Stimulated activated naive CD8-positive, alpha-beta T cell treated with anti-CD3 and anti-CD28 coated beads, Interleukin-15, Interleukin-2, amounts not matched to agents 100 ng/mL and 50 ng/mL, for 24 hours (primary cell): ENCODE data around the gene PLEKHM3.

Experiments used
- H3K27ac Mint-ChIP-seq: one replicate; pipeline ENCODE4 v1.8.0; 2021; ENCODE audit warnings: mild to moderate bottlenecking, mixed read lengths
- H3K27me3 Mint-ChIP-seq: one replicate; pipeline ENCODE4 v1.8.0; 2021; ENCODE audit warnings: mixed read lengths
- H3K36me3 Mint-ChIP-seq: one replicate; pipeline ENCODE4 v1.8.0; 2021; ENCODE audit warnings: low read depth, mixed read lengths
- H3K4me1 Mint-ChIP-seq: one replicate; pipeline ENCODE4 v1.8.0; 2021; ENCODE audit warnings: low read depth, mixed read lengths
- H3K4me3 Mint-ChIP-seq: one replicate; pipeline ENCODE4 v1.8.0; 2021; ENCODE audit warnings: mild to moderate bottlenecking, mixed read lengths
- H3K9me3 Mint-ChIP-seq: one replicate; pipeline ENCODE4 v1.8.0; 2021; ENCODE audit warnings: mixed read lengths

PLEKHM3 gene

GRCh38 chr2:207891086-207891844, 134.1 kb downstream of the PLEKHM3 start:
- no peak overlapping the region for H3K27ac Mint-ChIP-seq
- H3K4me3 Mint-ChIP-seq = no peak overlapping the region
- H3K36me3 Mint-ChIP-seq = no peaks in the 10 kb centered on the region
- H3K9me3 Mint-ChIP-seq = no peaks in the 10 kb centered on the region
- H3K27me3 Mint-ChIP-seq = no peaks in the 10 kb centered on the region
- H3K4me1 Mint-ChIP-seq = no peaks in the 10 kb centered on the region

GRCh38 chr2:207887500-207887899, 137.8 kb downstream of the PLEKHM3 start:
- H3K4me3 Mint-ChIP-seq = no peak overlapping the region
- no peaks in the 10 kb centered on the region for H3K4me1 Mint-ChIP-seq
- H3K27ac Mint-ChIP-seq = no peak overlapping the region
- H3K36me3 Mint-ChIP-seq = peaks cover 4% of the 10 kb centered on the region
- H3K27me3 Mint-ChIP-seq = no peaks in the 10 kb centered on the region
- H3K9me3 Mint-ChIP-seq = no peaks in the 10 kb centered on the region

DNA sequence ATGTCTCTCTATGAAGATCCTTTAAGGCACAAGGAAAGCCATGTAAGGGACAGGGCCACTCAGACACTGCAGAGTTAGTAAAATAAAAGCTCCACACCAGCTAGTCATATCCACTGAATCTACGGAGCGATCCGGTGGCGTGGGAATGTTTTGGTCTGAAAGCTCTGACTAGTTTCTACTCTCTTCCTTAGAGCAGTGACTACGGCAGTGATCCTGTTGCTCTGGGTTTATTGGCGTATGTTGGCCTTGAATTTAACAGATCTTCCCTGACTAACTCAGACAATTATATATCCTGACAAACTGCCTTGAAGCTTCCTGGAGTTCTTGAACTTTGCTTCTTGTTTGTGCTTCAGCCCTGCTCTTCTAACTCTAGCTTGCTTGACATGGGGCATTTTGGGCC, 140.3 kb downstream of the PLEKHM3 start:
- Mint-ChIP-seq H3K27ac (no peak overlapping the region), H3K9me3 (no peaks in the 10 kb centered on the region), H3K4me3 (no peak overlapping the region), H3K36me3 (peaks cover 4% of the 10 kb centered on the region), H3K4me1 (no peaks in the 10 kb centered on the region), H3K27me3 (no peaks in the 10 kb centered on the region)

- Mint-ChIP-seq H3K4me1 (no peaks in the 10 kb centered on the region), H3K27ac (no peak overlapping the region), H3K4me3 (no peak overlapping the region), H3K9me3 (no peaks in the 10 kb centered on the region), H3K36me3 (peaks cover 4% of the 10 kb centered on the region), H3K27me3 (no peaks in the 10 kb centered on the region)
Measured at GRCh38 chr2:207884127-207884526, 141.2 kb downstream of the PLEKHM3 start.

DNA sequence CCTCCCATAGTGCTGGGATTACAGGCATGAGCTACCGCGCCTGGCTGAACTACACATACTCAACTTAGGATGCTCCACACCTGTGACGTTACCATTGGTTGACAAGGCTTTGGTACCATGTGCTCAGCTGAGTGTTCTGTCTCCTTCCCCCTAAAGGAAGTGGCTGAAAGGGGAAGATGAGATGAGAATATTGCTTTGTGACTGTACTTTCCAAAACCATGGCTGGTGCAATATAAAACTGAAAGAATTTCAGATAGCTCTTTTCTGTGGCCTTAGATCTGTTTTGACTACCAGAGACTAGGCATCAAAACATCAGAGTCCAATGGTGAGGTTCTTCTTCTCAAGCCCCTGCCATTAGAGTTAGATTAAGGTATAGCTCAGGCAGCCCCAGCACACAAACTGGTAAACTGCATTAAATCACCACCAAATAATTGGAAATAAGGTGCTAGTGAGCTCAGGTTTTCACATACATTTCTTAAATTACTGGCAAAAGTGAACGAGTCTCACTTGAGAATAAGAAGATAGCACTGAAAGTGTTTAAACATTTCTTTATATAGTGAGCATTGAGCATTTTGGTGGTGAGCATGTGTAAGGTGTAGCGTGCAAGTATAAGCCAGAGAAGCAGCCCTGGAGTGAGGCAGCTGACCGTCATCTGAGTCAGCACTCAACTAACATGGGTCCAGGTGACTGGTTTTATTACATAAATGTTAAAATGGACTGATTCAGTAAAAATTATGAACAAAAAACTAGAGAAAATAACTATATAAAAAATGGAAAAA, 142.1 kb downstream of the PLEKHM3 start:
- Mint-ChIP-seq H3K27ac (no peak overlapping the region), H3K4me1 (no peaks in the 10 kb centered on the region)

GRCh38 chr2:207881902-207882301, 143.4 kb downstream of the PLEKHM3 start:
- peaks cover 4% of the 10 kb centered on the region for H3K36me3 Mint-ChIP-seq
- no peaks in the 10 kb centered on the region for H3K9me3 Mint-ChIP-seq
- H3K4me1 Mint-ChIP-seq = no peaks in the 10 kb centered on the region
- no peak overlapping the region for H3K27ac Mint-ChIP-seq
- no peaks in the 10 kb centered on the region for H3K27me3 Mint-ChIP-seq
- no peak overlapping the region for H3K4me3 Mint-ChIP-seq

More for the DNA sequence above, 142.1 kb downstream of the PLEKHM3 start:
- H3K36me3 Mint-ChIP-seq = peaks cover 4% of the 10 kb centered on the region
- no peak overlapping the region for H3K4me3 Mint-ChIP-seq
- no peaks in the 10 kb centered on the region for H3K9me3 Mint-ChIP-seq
- H3K27me3 Mint-ChIP-seq = no peaks in the 10 kb centered on the region

GRCh38 chr2:207879536-207879935, 145.8 kb downstream of the PLEKHM3 start:
- Mint-ChIP-seq H3K27ac (no peak overlapping the region), H3K4me3 (no peak overlapping the region), H3K27me3 (no peaks in the 10 kb centered on the region), H3K4me1 (no peaks in the 10 kb centered on the region), H3K9me3 (no peaks in the 10 kb centered on the region), H3K36me3 (peaks cover 4% of the 10 kb centered on the region)

DNA sequence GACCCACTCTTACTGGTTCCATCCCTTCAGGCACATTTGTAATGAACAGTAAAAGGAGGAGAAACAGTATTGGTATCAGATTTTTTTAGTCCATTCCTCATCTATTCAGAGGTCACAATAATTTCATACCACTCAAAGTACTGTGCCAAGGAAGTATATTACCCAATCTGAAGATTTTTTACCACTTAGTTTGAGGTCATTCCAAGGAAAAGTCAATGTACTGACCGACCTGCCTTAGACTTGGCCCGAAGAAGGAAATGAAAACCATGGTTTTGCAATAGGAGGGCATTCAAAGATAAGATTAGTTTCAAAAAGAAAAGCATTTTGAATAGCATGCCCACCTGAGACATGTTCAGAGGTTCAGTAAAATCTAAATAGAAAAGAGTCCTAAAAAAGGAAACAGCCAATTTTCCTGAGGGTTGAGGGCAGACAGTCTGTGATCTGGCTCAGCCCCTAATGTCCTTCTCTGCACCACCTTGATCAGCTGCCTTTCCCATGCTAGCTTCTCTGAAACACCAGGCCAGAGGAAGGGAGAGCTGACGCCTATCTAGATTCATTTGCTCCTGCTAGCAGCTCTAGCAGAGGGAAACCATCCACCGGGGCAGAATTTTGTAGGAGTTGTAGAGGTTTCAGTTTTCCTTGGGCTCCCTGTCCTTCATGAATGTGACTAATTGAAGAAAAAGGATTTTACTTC, 148.3 kb downstream of the PLEKHM3 start:
- H3K27me3 Mint-ChIP-seq = no peaks in the 10 kb centered on the region
- no peaks in the 10 kb centered on the region for H3K4me1 Mint-ChIP-seq
- no peak overlapping the region for H3K4me3 Mint-ChIP-seq
- no peaks in the 10 kb centered on the region for H3K36me3 Mint-ChIP-seq
- no peaks in the 10 kb centered on the region for H3K9me3 Mint-ChIP-seq
- H3K27ac Mint-ChIP-seq = no peak overlapping the region

DNA sequence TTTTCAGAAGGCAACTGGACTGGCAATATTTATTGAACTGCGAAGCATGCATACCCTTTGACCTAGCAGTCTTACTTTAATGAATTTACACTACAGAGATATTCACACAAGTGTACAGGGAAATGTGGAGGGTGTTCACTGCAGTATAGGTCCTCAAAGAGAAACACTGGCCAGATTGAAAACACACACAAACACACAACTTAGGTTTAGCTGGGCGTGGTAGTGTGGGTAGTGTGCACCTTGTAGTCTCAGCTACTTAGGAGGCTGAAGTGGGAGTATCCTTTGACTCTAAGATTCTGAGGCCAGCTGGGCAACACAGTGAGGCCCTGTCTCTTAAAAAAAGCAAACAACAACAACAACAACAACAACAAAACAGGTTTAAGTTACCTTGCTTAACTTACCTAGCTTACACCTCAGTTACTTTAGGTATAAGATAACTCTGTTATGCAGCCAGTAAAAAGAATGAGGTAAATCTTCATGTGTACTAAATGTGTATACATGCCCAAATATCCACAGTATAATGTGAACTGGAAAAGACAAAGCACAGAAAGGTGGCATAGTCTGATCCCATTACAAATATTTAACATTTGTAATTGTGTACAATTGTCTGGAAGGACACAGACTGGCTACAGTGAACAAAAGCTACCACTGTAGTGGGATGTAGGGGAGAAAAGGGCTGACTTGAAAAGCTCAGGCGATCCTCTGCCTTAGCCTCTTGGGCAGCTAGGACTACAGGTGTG, 149.7 kb downstream of the PLEKHM3 start:
- H3K4me3 Mint-ChIP-seq = no peak overlapping the region

GRCh38 chr2:207873794-207874193, 151.5 kb downstream of the PLEKHM3 start:
- no peaks in the 10 kb centered on the region for H3K36me3 Mint-ChIP-seq
- no peaks in the 10 kb centered on the region for H3K9me3 Mint-ChIP-seq
- H3K4me3 Mint-ChIP-seq = no peak overlapping the region
- H3K27me3 Mint-ChIP-seq = no peaks in the 10 kb centered on the region
- peaks cover 3% of the 10 kb centered on the region for H3K4me1 Mint-ChIP-seq
- H3K27ac Mint-ChIP-seq = no peak overlapping the region

More for the DNA sequence above, 149.7 kb downstream of the PLEKHM3 start:
- Mint-ChIP-seq H3K36me3 (no peaks in the 10 kb centered on the region), H3K9me3 (no peaks in the 10 kb centered on the region), H3K27me3 (no peaks in the 10 kb centered on the region), H3K4me1 (no peaks in the 10 kb centered on the region), H3K27ac (no peak overlapping the region)

DNA sequence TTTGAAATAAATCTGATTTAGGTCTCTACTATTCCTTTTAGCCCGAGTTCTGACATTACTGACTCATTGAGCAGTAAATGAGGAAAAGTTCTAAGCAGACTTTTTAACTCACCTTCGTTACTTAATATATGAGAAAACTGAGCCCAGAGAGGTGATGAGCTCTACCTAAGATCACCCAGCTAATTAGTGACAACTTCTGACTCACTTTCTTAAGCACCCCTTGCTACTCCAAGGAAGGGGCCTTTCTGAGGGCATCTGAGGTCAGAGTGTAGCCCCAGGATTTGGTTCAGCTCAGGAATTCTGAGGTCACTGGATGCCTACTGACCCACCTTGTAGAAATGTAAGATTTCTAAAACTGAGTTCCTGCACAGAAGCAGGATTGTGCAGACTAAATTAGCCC, 153.4 kb downstream of the PLEKHM3 start:
- no peak overlapping the region for H3K27ac Mint-ChIP-seq
- no peaks in the 10 kb centered on the region for H3K36me3 Mint-ChIP-seq
- H3K4me3 Mint-ChIP-seq = no peak overlapping the region
- peaks cover 3% of the 10 kb centered on the region for H3K4me1 Mint-ChIP-seq
- no peaks in the 10 kb centered on the region for H3K9me3 Mint-ChIP-seq
- no peaks in the 10 kb centered on the region for H3K27me3 Mint-ChIP-seq

DNA sequence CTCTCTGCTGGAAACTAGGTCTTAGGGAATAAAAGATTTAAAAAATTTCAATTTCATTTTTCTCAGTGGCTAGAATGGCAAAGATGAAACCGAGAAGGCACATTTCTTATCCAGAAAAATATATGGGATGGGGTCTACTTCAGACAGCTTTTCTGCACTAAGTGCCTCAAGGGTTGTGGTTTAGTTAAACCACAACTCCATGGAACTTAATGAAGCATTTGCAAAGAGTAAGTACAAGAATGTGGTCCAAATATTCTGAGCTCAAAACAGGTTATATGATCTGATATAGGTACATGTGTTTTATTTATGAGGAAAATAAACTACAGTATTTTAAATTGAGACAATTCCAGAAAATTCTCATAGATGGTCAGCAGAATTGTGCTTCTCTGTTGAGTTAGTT, 153.8 kb downstream of the PLEKHM3 start:
- H3K4me1 Mint-ChIP-seq = peaks cover 3% of the 10 kb centered on the region
- no peak overlapping the region for H3K27ac Mint-ChIP-seq
- H3K9me3 Mint-ChIP-seq = no peaks in the 10 kb centered on the region
- no peaks in the 10 kb centered on the region for H3K36me3 Mint-ChIP-seq
- H3K4me3 Mint-ChIP-seq = no peak overlapping the region
- H3K27me3 Mint-ChIP-seq = no peaks in the 10 kb centered on the region

DNA sequence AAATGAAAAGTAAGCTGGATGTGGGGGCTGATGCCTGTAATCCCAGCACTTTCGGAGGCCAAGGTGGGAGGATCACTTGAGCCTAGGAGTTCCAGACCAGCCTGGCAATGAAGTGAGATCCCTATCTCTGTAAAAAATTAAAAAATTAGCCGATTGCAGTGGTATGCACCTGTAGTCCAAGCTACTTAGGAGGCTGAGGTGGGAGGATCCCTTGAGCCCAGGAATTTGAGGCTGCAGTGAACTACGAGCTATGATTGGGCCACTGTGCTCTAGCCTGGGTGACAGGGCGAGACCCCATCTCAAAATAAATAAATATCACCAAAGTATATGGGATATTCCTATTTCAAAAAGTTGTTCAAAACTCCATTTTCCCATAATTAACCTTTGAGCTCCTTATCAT, 154.5 kb downstream of the PLEKHM3 start:
- Mint-ChIP-seq H3K36me3 (no peaks in the 10 kb centered on the region), H3K4me3 (no peak overlapping the region), H3K27me3 (no peaks in the 10 kb centered on the region), H3K4me1 (peaks cover 3% of the 10 kb centered on the region), H3K27ac (no peak overlapping the region), H3K9me3 (no peaks in the 10 kb centered on the region)

DNA sequence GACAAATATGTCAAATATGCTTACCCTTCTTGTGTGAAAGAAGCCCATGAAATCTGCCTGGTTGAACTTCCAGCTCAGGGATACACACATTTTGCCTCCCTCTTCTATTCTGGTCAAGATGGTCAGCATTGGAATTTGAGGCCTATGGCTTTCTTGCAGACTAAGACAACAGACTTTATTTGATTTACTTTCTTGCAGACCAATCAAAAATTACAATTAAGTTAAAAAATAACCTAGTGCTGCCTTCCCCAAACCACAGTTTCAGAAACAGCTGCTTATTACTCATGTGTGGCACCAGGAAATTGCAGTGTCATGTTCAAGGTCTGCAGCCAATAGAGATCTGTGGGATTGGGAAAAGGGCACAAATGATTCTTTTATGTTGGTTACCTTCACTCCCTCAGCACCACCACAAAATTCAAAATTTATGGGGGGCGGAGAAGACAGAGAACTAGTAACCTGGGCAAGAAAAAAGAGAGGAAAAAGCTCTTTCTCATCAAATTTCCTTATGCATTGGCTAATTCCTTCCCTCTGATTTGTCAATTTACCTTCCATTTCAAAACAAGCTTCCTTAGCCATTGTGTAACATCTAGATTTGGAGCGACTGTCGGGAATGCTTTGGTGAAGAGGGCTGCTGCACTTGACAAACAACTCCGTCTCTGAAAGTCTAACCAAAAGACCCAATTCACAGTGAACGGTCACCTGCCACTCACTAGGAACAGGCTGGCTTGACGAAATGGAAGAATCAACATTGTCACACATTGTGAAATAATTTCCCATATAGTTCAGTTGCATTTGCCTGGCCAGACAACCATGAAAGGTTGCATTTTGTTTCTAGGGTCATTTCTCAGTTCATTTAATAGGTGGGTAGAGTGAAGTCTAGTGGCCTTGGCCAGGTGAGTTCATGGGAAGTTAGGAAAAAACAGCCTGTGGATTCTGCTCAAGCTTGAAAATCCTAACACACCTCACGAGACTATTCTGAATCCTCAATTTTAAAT, 155.2 kb downstream of the PLEKHM3 start:
- Mint-ChIP-seq H3K36me3 (no peaks in the 10 kb centered on the region), H3K27me3 (no peaks in the 10 kb centered on the region), H3K4me3 (no peak overlapping the region), H3K9me3 (no peaks in the 10 kb centered on the region), H3K27ac (no peak overlapping the region), H3K4me1 (peaks cover 3% of the 10 kb centered on the region)
